ENCODE measurements around the gene CGNL1.

Gene CGNL1

GRCh38 chr15:57472861-57473260 lies 96.6 kb downstream of the CGNL1 start:
- H3K4me3 ChIP-seq (ENCODE audit: control insufficient read depth in 1 of 7, extremely low read depth in 1 of 7, insufficient read depth in 4 of 7, low read depth in 2 of 7, low read length in 6 of 7): no peak overlapping the region
- H3K27ac ChIP-seq (ENCODE audit: insufficient read depth in 1 of 2, low read depth in 1 of 2, low read length in 2 of 2, poor library complexity in 1 of 2, severe bottlenecking in 2 of 2): no peak overlapping the region
- no peaks in the 10 kb centered on the region for H3K9me3 ChIP-seq (ENCODE audit: control extremely low read depth in 1 of 5, control insufficient read depth in 4 of 5, insufficient read depth in 2 of 5, low read depth in 1 of 5, low read length in 4 of 5)
- no peak for DNase-seq
- no peaks in the 10 kb centered on the region for H3K36me3 ChIP-seq (ENCODE audit: control insufficient read depth in 4 of 4, insufficient read depth in 4 of 4, low read length in 3 of 4)
- CTCF ChIA-PET: no interaction called here
- POLR2A ChIA-PET: no interaction called here
- H3K27me3 ChIP-seq (replicated peaks in 2 of 5; ENCODE audit: control insufficient read depth in 4 of 5, insufficient read depth in 5 of 5, low read length in 4 of 5): peaks cover 0 to 3% (median 1%) of the 10 kb centered on the region in 5 experiments
- no peaks in the 10 kb centered on the region for H3K4me1 ChIP-seq (ENCODE audit: control extremely low read depth in 1 of 4, control insufficient read depth in 4 of 4, insufficient read depth in 4 of 4, low read length in 3 of 4)
- 100% methylated on average over 1 of the region's 2 CpGs for WGBS (ENCODE audit: insufficient coverage)

- H3K4me1 ChIP-seq (ENCODE audit: control extremely low read depth in 1 of 4, control insufficient read depth in 4 of 4, insufficient read depth in 4 of 4, low read length in 3 of 4): no peaks in the 10 kb centered on the region
- WGBS (ENCODE audit: insufficient coverage): 96% methylated on average over 4 of the region's 5 CpGs
- no peaks in the 10 kb centered on the region for H3K36me3 ChIP-seq (ENCODE audit: control insufficient read depth in 4 of 4, insufficient read depth in 4 of 4, low read length in 3 of 4)
- ChIA-PET POLR2A (no interaction called here), CTCF (no interaction called here)
- peaks cover 0 to 1% (median 0%) of the 10 kb centered on the region in 5 experiments for H3K27me3 ChIP-seq (replicated peaks in 2 of 5; ENCODE audit: control insufficient read depth in 4 of 5, insufficient read depth in 5 of 5, low read length in 4 of 5)
- no peaks in the 10 kb centered on the region for H3K9me3 ChIP-seq (ENCODE audit: control extremely low read depth in 1 of 5, control insufficient read depth in 4 of 5, insufficient read depth in 2 of 5, low read depth in 1 of 5, low read length in 4 of 5)
- no peak overlapping the region for H3K4me3 ChIP-seq (ENCODE audit: control insufficient read depth in 1 of 7, extremely low read depth in 1 of 7, insufficient read depth in 4 of 7, low read depth in 2 of 7, low read length in 6 of 7)
- DNase-seq: no peak
- H3K27ac ChIP-seq (ENCODE audit: insufficient read depth in 1 of 2, low read depth in 1 of 2, low read length in 2 of 2, poor library complexity in 1 of 2, severe bottlenecking in 2 of 2): no peak overlapping the region
These were observed 100.2 kb downstream of the CGNL1 start for GRCh38 chr15:57476533-57476975.

GRCh38 chr15:57477736-57478522 lies 101.6 kb downstream of the CGNL1 start:
- H3K27ac ChIP-seq (ENCODE audit: insufficient read depth in 1 of 2, low read depth in 1 of 2, low read length in 2 of 2, poor library complexity in 1 of 2, severe bottlenecking in 2 of 2): no peak overlapping the region
- POLR2A ChIA-PET: no interaction called here
- CTCF ChIA-PET: no interaction called here
- H3K4me3 ChIP-seq (ENCODE audit: control insufficient read depth in 1 of 7, extremely low read depth in 1 of 7, insufficient read depth in 4 of 7, low read depth in 2 of 7, low read length in 6 of 7): no peak overlapping the region
- H3K9me3 ChIP-seq (ENCODE audit: control extremely low read depth in 1 of 5, control insufficient read depth in 4 of 5, insufficient read depth in 2 of 5, low read depth in 1 of 5, low read length in 4 of 5): no peaks in the 10 kb centered on the region
- peaks cover 0 to 1% (median 0%) of the 10 kb centered on the region in 5 experiments for H3K27me3 ChIP-seq (replicated peaks in 2 of 5; ENCODE audit: control insufficient read depth in 4 of 5, insufficient read depth in 5 of 5, low read length in 4 of 5)
- 87% methylated on average over 8 of the region's 9 CpGs for WGBS (ENCODE audit: insufficient coverage)
- no peaks in the 10 kb centered on the region for H3K4me1 ChIP-seq (ENCODE audit: control extremely low read depth in 1 of 4, control insufficient read depth in 4 of 4, insufficient read depth in 4 of 4, low read length in 3 of 4)
- no peaks in the 10 kb centered on the region for H3K36me3 ChIP-seq (ENCODE audit: control insufficient read depth in 4 of 4, insufficient read depth in 4 of 4, low read length in 3 of 4)
- DNase-seq: no peak

GRCh38 chr15:57479005-57479404 lies 102.7 kb downstream of the CGNL1 start:
- ChIA-PET POLR2A (no interaction called here), CTCF (interaction anchor here (1.0 kb wide), 1 partner anchor 235 kb away, joined by 3 read pairs; no protein-coding TSS in a partner anchor)
- no peak for DNase-seq
- H3K4me3 ChIP-seq (ENCODE audit: control insufficient read depth in 1 of 7, extremely low read depth in 1 of 7, insufficient read depth in 4 of 7, low read depth in 2 of 7, low read length in 6 of 7): no peak overlapping the region
- WGBS (ENCODE audit: insufficient coverage): 43% methylated on average over 1 of the region's 1 CpG
- H3K36me3 ChIP-seq (ENCODE audit: control insufficient read depth in 4 of 4, insufficient read depth in 4 of 4, low read length in 3 of 4): no peaks in the 10 kb centered on the region
- H3K27me3 ChIP-seq (replicated peaks in 2 of 5; ENCODE audit: control insufficient read depth in 4 of 5, insufficient read depth in 5 of 5, low read length in 4 of 5): no peaks in the 10 kb centered on the region
- no peak overlapping the region for H3K27ac ChIP-seq (ENCODE audit: insufficient read depth in 1 of 2, low read depth in 1 of 2, low read length in 2 of 2, poor library complexity in 1 of 2, severe bottlenecking in 2 of 2)
- no peaks in the 10 kb centered on the region for H3K4me1 ChIP-seq (ENCODE audit: control extremely low read depth in 1 of 4, control insufficient read depth in 4 of 4, insufficient read depth in 4 of 4, low read length in 3 of 4)
- no peaks in the 10 kb centered on the region for H3K9me3 ChIP-seq (ENCODE audit: control extremely low read depth in 1 of 5, control insufficient read depth in 4 of 5, insufficient read depth in 2 of 5, low read depth in 1 of 5, low read length in 4 of 5)

- Histone ChIP-seq H3K4me1 (ENCODE audit: control extremely low read depth in 1 of 4, control insufficient read depth in 4 of 4, insufficient read depth in 4 of 4, low read length in 3 of 4) (no peaks in the 10 kb centered on the region), H3K36me3 (ENCODE audit: control insufficient read depth in 4 of 4, insufficient read depth in 4 of 4, low read length in 3 of 4) (no peaks in the 10 kb centered on the region), H3K27me3 (replicated peaks in 2 of 5; ENCODE audit: control insufficient read depth in 4 of 5, insufficient read depth in 5 of 5, low read length in 4 of 5) (no peaks in the 10 kb centered on the region), H3K27ac (ENCODE audit: insufficient read depth in 1 of 2, low read depth in 1 of 2, low read length in 2 of 2, poor library complexity in 1 of 2, severe bottlenecking in 2 of 2) (no peak overlapping the region), H3K4me3 (ENCODE audit: control insufficient read depth in 1 of 7, extremely low read depth in 1 of 7, insufficient read depth in 4 of 7, low read depth in 2 of 7, low read length in 6 of 7) (no peak overlapping the region), H3K9me3 (ENCODE audit: control extremely low read depth in 1 of 5, control insufficient read depth in 4 of 5, insufficient read depth in 2 of 5, low read depth in 1 of 5, low read length in 4 of 5) (no peaks in the 10 kb centered on the region)
- ChIA-PET CTCF (no interaction called here), POLR2A (interaction anchor here (0.6 kb wide), 1 partner anchor 108 kb away, joined by 3 read pairs; no protein-coding TSS in a partner anchor)
- 100% methylated on average over 2 of the region's 3 CpGs for WGBS (ENCODE audit: insufficient coverage)
- no peak for DNase-seq
These were observed 104.9 kb downstream of the CGNL1 start for GRCh38 chr15:57481038-57481705.

GRCh38 chr15:57485869-57486268 lies 109.6 kb downstream of the CGNL1 start:
- Histone ChIP-seq H3K4me3 (ENCODE audit: control insufficient read depth in 1 of 7, extremely low read depth in 1 of 7, insufficient read depth in 4 of 7, low read depth in 2 of 7, low read length in 6 of 7) (no peak overlapping the region), H3K9me3 (ENCODE audit: control extremely low read depth in 1 of 5, control insufficient read depth in 4 of 5, insufficient read depth in 2 of 5, low read depth in 1 of 5, low read length in 4 of 5) (no peaks in the 10 kb centered on the region), H3K4me1 (ENCODE audit: control extremely low read depth in 1 of 4, control insufficient read depth in 4 of 4, insufficient read depth in 4 of 4, low read length in 3 of 4) (no peaks in the 10 kb centered on the region), H3K27me3 (replicated peaks in 2 of 5; ENCODE audit: control insufficient read depth in 4 of 5, insufficient read depth in 5 of 5, low read length in 4 of 5) (peaks cover 0 to 3% (median 0%) of the 10 kb centered on the region in 5 experiments), H3K36me3 (ENCODE audit: control insufficient read depth in 4 of 4, insufficient read depth in 4 of 4, low read length in 3 of 4) (no peaks in the 10 kb centered on the region), H3K27ac (ENCODE audit: insufficient read depth in 1 of 2, low read depth in 1 of 2, low read length in 2 of 2, poor library complexity in 1 of 2, severe bottlenecking in 2 of 2) (no peak overlapping the region)
- ChIA-PET POLR2A (no interaction called here), CTCF (no interaction called here)
- DNase-seq: no peak
- WGBS (ENCODE audit: insufficient coverage): 100% methylated on average over 1 of the region's 2 CpGs

- H3K27ac ChIP-seq (ENCODE audit: insufficient read depth in 1 of 2, low read depth in 1 of 2, low read length in 2 of 2, poor library complexity in 1 of 2, severe bottlenecking in 2 of 2): no peak overlapping the region
- CTCF ChIA-PET: no interaction called here
These were observed 110.5 kb downstream of the CGNL1 start for GRCh38 chr15:57486833-57487232.

More at GRCh38 chr15:57486833-57487232, 110.5 kb downstream of the CGNL1 start:
- peaks cover 0 to 3% (median 0%) of the 10 kb centered on the region in 5 experiments for H3K27me3 ChIP-seq (replicated peaks in 2 of 5; ENCODE audit: control insufficient read depth in 4 of 5, insufficient read depth in 5 of 5, low read length in 4 of 5)
- H3K36me3 ChIP-seq (ENCODE audit: control insufficient read depth in 4 of 4, insufficient read depth in 4 of 4, low read length in 3 of 4): no peaks in the 10 kb centered on the region
- POLR2A ChIA-PET: no interaction called here
- H3K9me3 ChIP-seq (ENCODE audit: control extremely low read depth in 1 of 5, control insufficient read depth in 4 of 5, insufficient read depth in 2 of 5, low read depth in 1 of 5, low read length in 4 of 5): no peaks in the 10 kb centered on the region
- H3K4me3 ChIP-seq (ENCODE audit: control insufficient read depth in 1 of 7, extremely low read depth in 1 of 7, insufficient read depth in 4 of 7, low read depth in 2 of 7, low read length in 6 of 7): no peak overlapping the region
- DNase-seq: no peak
- no peaks in the 10 kb centered on the region for H3K4me1 ChIP-seq (ENCODE audit: control extremely low read depth in 1 of 4, control insufficient read depth in 4 of 4, insufficient read depth in 4 of 4, low read length in 3 of 4)

All from common myeloid progenitor, CD34-positive (primary cell).